Suprapubic skin (tissue), 3 donors: ENCODE data around the gene KCTD5.

Experiments used
- POLR2A ChIP-seq, 2 donors: fragments of 450-650 bp; IDR thresholded peaks; one replicate each; pipeline ENCODE4 v1.6.1; 2017; ENCODE audit warnings: antibody characterized with exemption in 2 of 2, mild to moderate bottlenecking in 2 of 2, moderate library complexity in 2 of 2
- TF ChIP-seq, protein P1 (sequence below), 2 donors: fragments of 200-600 bp in 1 of 2; fragments of 450-650 bp in 1 of 2; sonication (generic) in 1 of 2; IDR thresholded peaks; one replicate each; pipeline ENCODE4 v1.5.1; 2016 to 2019; ENCODE audit warnings: antibody characterized with exemption in 2 of 2, mild to moderate bottlenecking in 1 of 2, moderate library complexity in 1 of 2

GRCh38 chr16:2710021-2710710 lies 27.8 kb downstream of the KCTD5 start:
- TF ChIP-seq, protein P1, sequence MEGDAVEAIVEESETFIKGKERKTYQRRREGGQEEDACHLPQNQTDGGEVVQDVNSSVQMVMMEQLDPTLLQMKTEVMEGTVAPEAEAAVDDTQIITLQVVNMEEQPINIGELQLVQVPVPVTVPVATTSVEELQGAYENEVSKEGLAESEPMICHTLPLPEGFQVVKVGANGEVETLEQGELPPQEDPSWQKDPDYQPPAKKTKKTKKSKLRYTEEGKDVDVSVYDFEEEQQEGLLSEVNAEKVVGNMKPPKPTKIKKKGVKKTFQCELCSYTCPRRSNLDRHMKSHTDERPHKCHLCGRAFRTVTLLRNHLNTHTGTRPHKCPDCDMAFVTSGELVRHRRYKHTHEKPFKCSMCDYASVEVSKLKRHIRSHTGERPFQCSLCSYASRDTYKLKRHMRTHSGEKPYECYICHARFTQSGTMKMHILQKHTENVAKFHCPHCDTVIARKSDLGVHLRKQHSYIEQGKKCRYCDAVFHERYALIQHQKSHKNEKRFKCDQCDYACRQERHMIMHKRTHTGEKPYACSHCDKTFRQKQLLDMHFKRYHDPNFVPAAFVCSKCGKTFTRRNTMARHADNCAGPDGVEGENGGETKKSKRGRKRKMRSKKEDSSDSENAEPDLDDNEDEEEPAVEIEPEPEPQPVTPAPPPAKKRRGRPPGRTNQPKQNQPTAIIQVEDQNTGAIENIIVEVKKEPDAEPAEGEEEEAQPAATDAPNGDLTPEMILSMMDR (IDR thresholded peaks at IDR 0.05), result no peak
- no peak for TF ChIP-seq POLR2A (IDR thresholded peaks at IDR 0.05)
